Neural crest cell (in vitro differentiated cells): ENCODE results near the gene IQCC. TPM values are rescaled to one million over a fixed set of nuclear protein-coding genes. Genes with fewer than 3 reads are reported as not detected.
A peak's percentile ranks its signal among the peaks of the same experiment; 100 is the strongest.

Experiments
- DNase-seq: peaks from one replicate; pipeline ENCODE4 v3.0.0; 2021; ENCODE audit warnings: low read depth, mixed read lengths, low spot score
- H3K27ac Mint-ChIP-seq: one replicate; pipeline ENCODE4 v1.8.0; 2021; ENCODE audit warnings: mild to moderate bottlenecking, mixed read lengths; ENCODE audit not compliant: unreplicated experiment
- H3K27me3 Mint-ChIP-seq: 2 replicates; pipeline ENCODE4 v1.8.0; 2021; ENCODE audit warnings: low read depth, mild to moderate bottlenecking, mixed read lengths
- H3K36me3 Mint-ChIP-seq: 2 replicates; pipeline ENCODE4 v1.8.0; 2021; ENCODE audit warnings: low read depth, mild to moderate bottlenecking, mixed read lengths
- H3K4me1 Mint-ChIP-seq: 2 replicates; pipeline ENCODE4 v1.8.0; 2021; ENCODE audit warnings: mixed read lengths
- H3K4me3 Mint-ChIP-seq: one replicate; pipeline ENCODE4 v1.8.0; 2021; ENCODE audit warnings: mild to moderate bottlenecking, mixed read lengths
- H3K9me3 Mint-ChIP-seq: 2 replicates; pipeline ENCODE4 v1.8.0; 2021; ENCODE audit warnings: mixed read lengths
- total RNA-seq: library from RNA; stranded (reverse); gene quantifications from 2 replicates; pipeline ENCODE4 v1.2.1, GENCODE V29; 2021
- TF ChIP-seq, protein P1 (sequence below): fragments of 200-600 bp; sonication (generic); conservative IDR thresholded peaks from 2 replicates; pipeline ENCODE4 v1.5.0; 2021; ENCODE audit warnings: antibody characterized with exemption, mild to moderate bottlenecking

IQCC gene
- total RNA-seq, 1 donor from 2014 or later: 7.8 TPM

- Mint-ChIP-seq H3K9me3 (no peaks in the 10 kb centered on the region), H3K36me3 (peaks cover 6% of the 10 kb centered on the region), H3K4me1 (peaks cover 47% of the 10 kb centered on the region), H3K4me3 (peak within 1 kb of the TSS; percentile 92), H3K27ac (peak within 1 kb of the TSS; percentile 98), H3K27me3 (peaks cover 3% of the 10 kb centered on the region)
- DNase-seq: peak; percentile 66
- TF ChIP-seq, protein P1, sequence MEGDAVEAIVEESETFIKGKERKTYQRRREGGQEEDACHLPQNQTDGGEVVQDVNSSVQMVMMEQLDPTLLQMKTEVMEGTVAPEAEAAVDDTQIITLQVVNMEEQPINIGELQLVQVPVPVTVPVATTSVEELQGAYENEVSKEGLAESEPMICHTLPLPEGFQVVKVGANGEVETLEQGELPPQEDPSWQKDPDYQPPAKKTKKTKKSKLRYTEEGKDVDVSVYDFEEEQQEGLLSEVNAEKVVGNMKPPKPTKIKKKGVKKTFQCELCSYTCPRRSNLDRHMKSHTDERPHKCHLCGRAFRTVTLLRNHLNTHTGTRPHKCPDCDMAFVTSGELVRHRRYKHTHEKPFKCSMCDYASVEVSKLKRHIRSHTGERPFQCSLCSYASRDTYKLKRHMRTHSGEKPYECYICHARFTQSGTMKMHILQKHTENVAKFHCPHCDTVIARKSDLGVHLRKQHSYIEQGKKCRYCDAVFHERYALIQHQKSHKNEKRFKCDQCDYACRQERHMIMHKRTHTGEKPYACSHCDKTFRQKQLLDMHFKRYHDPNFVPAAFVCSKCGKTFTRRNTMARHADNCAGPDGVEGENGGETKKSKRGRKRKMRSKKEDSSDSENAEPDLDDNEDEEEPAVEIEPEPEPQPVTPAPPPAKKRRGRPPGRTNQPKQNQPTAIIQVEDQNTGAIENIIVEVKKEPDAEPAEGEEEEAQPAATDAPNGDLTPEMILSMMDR: no peak
These were observed 5.1 kb upstream of the IQCC start, which contains the start of gene CCDC28B for GRCh38 chr1:32200226-32201010. TSS of gene CCDC28B (plus strand) at chr1:32200595. CDS start at chr1:32201936, 1,341 bp downstream.

- Mint-ChIP-seq H3K27ac (no peak overlapping the region), H3K36me3 (peaks cover 6% of the 10 kb centered on the region), H3K4me3 (peak overlapping the region; percentile 92), H3K4me1 (peaks cover 52% of the 10 kb centered on the region), H3K9me3 (no peaks in the 10 kb centered on the region), H3K27me3 (peaks cover 3% of the 10 kb centered on the region)
- DNase-seq: peak; percentile 39
- TF ChIP-seq, protein P1: no peak
These were observed 4.2 kb upstream of the IQCC start for GRCh38 chr1:32201011-32201855.

GRCh38 chr1:32204943-32205361 is 519 bp upstream of the IQCC start:
- no peaks in the 10 kb centered on the region for H3K9me3 Mint-ChIP-seq
- H3K27me3 Mint-ChIP-seq: peaks cover 3% of the 10 kb centered on the region
- TF ChIP-seq, protein P1: no peak
- H3K4me1 Mint-ChIP-seq: peaks cover 32% of the 10 kb centered on the region
- H3K4me3 Mint-ChIP-seq: peak overlapping the region; percentile 92
- H3K27ac Mint-ChIP-seq: no peak overlapping the region
- DNase-seq: no peak
- no peaks in the 10 kb centered on the region for H3K36me3 Mint-ChIP-seq

GRCh38 chr1:32208469-32208868 is 3.0 kb downstream of the IQCC start:
- no peak for DNase-seq
- TF ChIP-seq, protein P1: no peak
- Mint-ChIP-seq H3K4me1 (peaks cover 12% of the 10 kb centered on the region), H3K27ac (no peak overlapping the region), H3K9me3 (no peaks in the 10 kb centered on the region), H3K27me3 (no peaks in the 10 kb centered on the region), H3K36me3 (no peaks in the 10 kb centered on the region), H3K4me3 (peak overlapping the region; percentile 51)

- no peak for DNase-seq
- TF ChIP-seq, protein P1: no peak
- no peaks in the 10 kb centered on the region for H3K36me3 Mint-ChIP-seq
- H3K4me3 Mint-ChIP-seq: peak within 1 kb of the TSS; percentile 51
- peaks cover 12% of the 10 kb centered on the region for H3K4me1 Mint-ChIP-seq
- H3K27me3 Mint-ChIP-seq: no peaks in the 10 kb centered on the region
- peak within 1 kb of the TSS; percentile 50 for H3K27ac Mint-ChIP-seq
- no peaks in the 10 kb centered on the region for H3K9me3 Mint-ChIP-seq
These were observed 3.4 kb downstream of the IQCC start, which contains the start of gene DCDC2B for GRCh38 chr1:32208891-32209328. TSS of gene DCDC2B (plus strand) at chr1:32209089. CDS start at chr1:32209094, 5 bp downstream.
